Endodermal cell (in vitro differentiated cells): ENCODE measurements around the gene KCNV2. TPM values are rescaled to one million over a fixed set of nuclear protein-coding genes. Genes with fewer than 3 reads are reported as not detected.

Source experiments
- DNase-seq: peaks from one replicate; pipeline ENCODE4 v3.0.0-alpha.2; 2017
- H3K27ac ChIP-seq: 2 replicates; pipeline ENCODE4 v1.5.1; 2013; ENCODE audit warnings: mild to moderate bottlenecking, low read depth, low read length, moderate library complexity
- H3K27me3 ChIP-seq: 2 replicates; pipeline ENCODE4 v1.6.1; 2013; ENCODE audit warnings: mild to moderate bottlenecking, low read length, moderate library complexity; ENCODE audit not compliant: insufficient read depth, control insufficient read depth, poor library complexity, severe bottlenecking
- H3K36me3 ChIP-seq: 2 replicates; pipeline ENCODE4 v1.7.0; 2013; ENCODE audit warnings: mild to moderate bottlenecking, low read length, moderate library complexity; ENCODE audit not compliant: control insufficient read depth, insufficient read depth
- H3K4me1 ChIP-seq: one replicate; pipeline ENCODE4 v1.7.0; 2013; ENCODE audit warnings: low read length; ENCODE audit not compliant: control insufficient read depth, insufficient read depth
- H3K4me3 ChIP-seq: 2 replicates; pipeline ENCODE4 v1.5.1; 2013; ENCODE audit warnings: mild to moderate bottlenecking, low read length, moderate library complexity
- H3K9ac ChIP-seq: 2 replicates; pipeline ENCODE4 v1.6.1; 2013; ENCODE audit warnings: mild to moderate bottlenecking, low read length, moderate library complexity; ENCODE audit not compliant: poor library complexity, severe bottlenecking; ENCODE audit errors: extremely low read depth
- H3K9me3 ChIP-seq: 2 replicates; pipeline ENCODE4 v1.6.1; 2013; ENCODE audit warnings: mild to moderate bottlenecking, low read length, moderate library complexity; ENCODE audit not compliant: control insufficient read depth
- H3K27ac Mint-ChIP-seq: 2 replicates; pipeline ENCODE4 v1.8.0; 2020; ENCODE audit warnings: mixed read lengths
- H3K27me3 Mint-ChIP-seq: 2 replicates; pipeline ENCODE4 v1.8.0; 2021; ENCODE audit warnings: mild to moderate bottlenecking, mixed read lengths; ENCODE audit not compliant: insufficient read depth
- H3K36me3 Mint-ChIP-seq: 2 replicates; pipeline ENCODE4 v1.8.0; 2020; ENCODE audit warnings: low read depth, mixed read lengths
- H3K4me1 Mint-ChIP-seq: 2 replicates; pipeline ENCODE4 v1.8.0; 2020; ENCODE audit warnings: mixed read lengths
- H3K4me3 Mint-ChIP-seq: 2 replicates; pipeline ENCODE4 v1.8.0; 2020; ENCODE audit warnings: mild to moderate bottlenecking, moderate library complexity, mixed read lengths
- H3K9me3 Mint-ChIP-seq: 2 replicates; pipeline ENCODE4 v1.8.0; 2020; ENCODE audit warnings: mild to moderate bottlenecking, mixed read lengths
- CTCF ChIP-seq: fragments of 200-600 bp; sonication (generic); conservative IDR thresholded peaks from 2 replicates; pipeline ENCODE4 v1.5.0; 2021; ENCODE audit warnings: antibody characterized with exemption, mild to moderate bottlenecking
- WGBS, 2 experiments: methylation state at CpG; one replicate each; pipeline versions ENCODE4 v1.1.5 to v1.1.7; 2013; ENCODE audit warnings: missing lambda C conversion rate in 2 of 2, mixed read lengths in 1 of 2; ENCODE audit not compliant: insufficient coverage in 1 of 2, insufficient read length in 1 of 2; 5-methylcytosine and 5-hydroxymethylcytosine counted together
- total RNA-seq, 2 donors: library from RNA; stranded (reverse); fragmentation: NEBNext Ultra II Directional in 1 of 2; extraction: Animal tissue kit (Norgen Biotek cat#: 25700) in 1 of 2; gene quantifications; 2 replicates in 1 of 2; 3 replicates in 1 of 2; pipeline ENCODE4 v1.2.1, GENCODE V29; 2021

KCNV2 gene
- total RNA-seq, 2 donors from 2014 or later = 1.2 to 2.0 TPM

GRCh38 chr9:2729721-2730120 is 12.4 kb downstream of the KCNV2 start:
- Histone ChIP-seq H3K4me1 (peaks cover 12% of the 10 kb centered on the region), H3K9ac (no peak overlapping the region), H3K27ac (no peak overlapping the region), H3K36me3 (no peaks in the 10 kb centered on the region), H3K9me3 (no peaks in the 10 kb centered on the region), H3K4me3 (no peak overlapping the region), H3K27me3 (no peaks in the 10 kb centered on the region)
- H3K9me3 Mint-ChIP-seq = no peaks in the 10 kb centered on the region
- DNase-seq = no peak
- H3K27ac Mint-ChIP-seq = no peak overlapping the region
- peaks cover 43% of the 10 kb centered on the region for H3K4me1 Mint-ChIP-seq
- WGBS, 2 experiments = 97 to 100% methylated on average over 2 to 3 of the region's 3 CpGs
- H3K36me3 Mint-ChIP-seq = peaks cover 16% of the 10 kb centered on the region
- no peak overlapping the region for H3K4me3 Mint-ChIP-seq
- no peaks in the 10 kb centered on the region for H3K27me3 Mint-ChIP-seq
- no peak for TF ChIP-seq CTCF

GRCh38 chr9:2730971-2731370 is 13.7 kb downstream of the KCNV2 start:
- no peak overlapping the region for H3K4me3 Mint-ChIP-seq
- H3K9me3 Mint-ChIP-seq = no peaks in the 10 kb centered on the region
- no peak overlapping the region for H3K9ac ChIP-seq
- WGBS, 2 experiments = 88 to 93% methylated on average over 1 of the region's 1 CpG
- no peaks in the 10 kb centered on the region for H3K4me1 ChIP-seq
- no peak overlapping the region for H3K27ac Mint-ChIP-seq
- peaks cover 31% of the 10 kb centered on the region for H3K4me1 Mint-ChIP-seq
- no peaks in the 10 kb centered on the region for H3K9me3 ChIP-seq
- H3K36me3 ChIP-seq = peaks cover 5% of the 10 kb centered on the region
- no peaks in the 10 kb centered on the region for H3K27me3 ChIP-seq
- peaks cover 22% of the 10 kb centered on the region for H3K36me3 Mint-ChIP-seq
- TF ChIP-seq CTCF = no peak
- no peak for DNase-seq
- H3K27ac ChIP-seq = no peak overlapping the region
- no peak overlapping the region for H3K4me3 ChIP-seq
- H3K27me3 Mint-ChIP-seq = no peaks in the 10 kb centered on the region

- Mint-ChIP-seq H3K27me3 (no peaks in the 10 kb centered on the region), H3K4me3 (no peak overlapping the region), H3K27ac (no peak overlapping the region), H3K36me3 (peaks cover 25% of the 10 kb centered on the region), H3K4me1 (peaks cover 19% of the 10 kb centered on the region), H3K9me3 (no peaks in the 10 kb centered on the region)
- Histone ChIP-seq H3K9ac (no peak overlapping the region), H3K27ac (no peak overlapping the region), H3K4me3 (no peak overlapping the region), H3K27me3 (no peaks in the 10 kb centered on the region), H3K9me3 (no peaks in the 10 kb centered on the region), H3K4me1 (no peaks in the 10 kb centered on the region), H3K36me3 (peaks cover 5% of the 10 kb centered on the region)
- no peak for TF ChIP-seq CTCF
- no peak for DNase-seq
- 80 to 90% methylated on average over 1 to 4 of the region's 4 CpGs for WGBS, 2 experiments
Observed at GRCh38 chr9:2732492-2732891, 15.2 kb downstream of the KCNV2 start.
